COR-L47 (cell line): ENCODE results near the gene ATP6V1E1.
"Not testable (repeated sequence)": the region's sequence is repeated elsewhere in the genome, so short reads cannot be mapped to it uniquely, and the experiment has no call there.

ENCODE experiments used
- DNase-seq: peaks from one replicate; lab custom pipeline; 2025; lab: John Stamatoyannopoulos, UW

ATP6V1E1 gene

GRCh38 chr22:17581056-17581455 is 47.5 kb downstream of the ATP6V1E1 start:
- no peak for DNase-seq

GRCh38 chr22:17580441-17581031 is 48.0 kb downstream of the ATP6V1E1 start:
- DNase-seq: no peak

GRCh38 chr22:17579535-17579981 is 49.0 kb downstream of the ATP6V1E1 start:
- DNase-seq: no peak

- DNase-seq: no peak
Observed at GRCh38 chr22:17578136-17578754, 50.3 kb downstream of the ATP6V1E1 start.

GRCh38 chr22:17576470-17576869 is 52.1 kb downstream of the ATP6V1E1 start:
- DNase-seq: no peak

GRCh38 chr22:17575681-17576080 is 52.9 kb downstream of the ATP6V1E1 start:
- DNase-seq: no peak

GRCh38 chr22:17575151-17575550 is 53.4 kb downstream of the ATP6V1E1 start:
- no peak for DNase-seq

- no peak for DNase-seq
Observed at GRCh38 chr22:17570851-17571631, 57.5 kb downstream of the ATP6V1E1 start.

- DNase-seq: peak; percentile 34
Observed at GRCh38 chr22:17569971-17570511, 58.5 kb downstream of the ATP6V1E1 start.

- no peak for DNase-seq
Observed at GRCh38 chr22:17566776-17567175, 61.8 kb downstream of the ATP6V1E1 start.

GRCh38 chr22:17566016-17566687 is 62.4 kb downstream of the ATP6V1E1 start:
- DNase-seq: not testable (repeated sequence)

GRCh38 chr22:17563936-17564391 is 64.6 kb downstream of the ATP6V1E1 start:
- DNase-seq: no peak

GRCh38 chr22:17562906-17563870 is 65.4 kb downstream of the ATP6V1E1 start, which contains the start of gene SLC25A18:
SLC25A18 (plus strand) TSS chr22:17563498; CDS start chr22:17579945, 16,447 bp downstream.
- no peak for DNase-seq

GRCh38 chr22:17559188-17559587 is 69.4 kb downstream of the ATP6V1E1 start:
- DNase-seq: no peak

GRCh38 chr22:17554814-17555213 is 73.7 kb downstream of the ATP6V1E1 start:
- no peak for DNase-seq

- DNase-seq: no peak
Observed at GRCh38 chr22:17552737-17553136, 75.8 kb downstream of the ATP6V1E1 start.

- no peak for DNase-seq
Observed at GRCh38 chr22:17549655-17550054, 78.9 kb downstream of the ATP6V1E1 start.

GRCh38 chr22:17549183-17549582 is 79.4 kb downstream of the ATP6V1E1 start:
- no peak for DNase-seq

GRCh38 chr22:17548756-17549035 is 79.9 kb downstream of the ATP6V1E1 start:
- DNase-seq: no peak

GRCh38 chr22:17548010-17548755 is 80.4 kb downstream of the ATP6V1E1 start:
- no peak for DNase-seq
